DMS153 treated with DMSO at 0.1 percent for 48 hours (cell line): ENCODE results near the gene ABCC4.
A peak's percentile ranks its signal among the peaks of the same experiment; 100 is the strongest.

Experiments
- DNase-seq: peaks from one replicate; lab custom pipeline; 2025; ENCODE audit not compliant: unreplicated experiment; lab: John Stamatoyannopoulos, UW

ABCC4 gene

GRCh38 chr13:95301183-95301967 is at the start of gene ABCC4:
ABCC4 (minus strand) TSS chr13:95301451; CDS start chr13:95301314, 137 bp downstream.
- DNase-seq = peak; percentile 65

- no peak for DNase-seq
These were observed 48.0 kb upstream of the ABCC4 start for GRCh38 chr13:95349267-95349666.

GRCh38 chr13:95343944-95344343 is 42.7 kb upstream of the ABCC4 start:
- no peak for DNase-seq

GRCh38 chr13:95341441-95341840 is 40.2 kb upstream of the ABCC4 start:
- no peak for DNase-seq

GRCh38 chr13:95338905-95339304 is 37.7 kb upstream of the ABCC4 start:
- no peak for DNase-seq

- DNase-seq = no peak
These were observed 36.3 kb upstream of the ABCC4 start for GRCh38 chr13:95337597-95337996.

GRCh38 chr13:95335667-95336066 is 34.4 kb upstream of the ABCC4 start:
- DNase-seq = no peak

GRCh38 chr13:95328386-95328785 is 27.1 kb upstream of the ABCC4 start:
- DNase-seq = no peak

- no peak for DNase-seq
These were observed 25.9 kb upstream of the ABCC4 start for GRCh38 chr13:95327190-95327589.

- DNase-seq = no peak
These were observed 25.4 kb upstream of the ABCC4 start for GRCh38 chr13:95326695-95327094.

GRCh38 chr13:95325485-95325884 is 24.2 kb upstream of the ABCC4 start:
- DNase-seq = no peak

- no peak for DNase-seq
These were observed 22.8 kb upstream of the ABCC4 start for GRCh38 chr13:95323930-95324662.

GRCh38 chr13:95319551-95320274 is 18.5 kb upstream of the ABCC4 start:
- DNase-seq = no peak

- DNase-seq = no peak
These were observed 16.1 kb upstream of the ABCC4 start for GRCh38 chr13:95317039-95317989.

GRCh38 chr13:95315752-95316151 is 14.5 kb upstream of the ABCC4 start:
- no peak for DNase-seq

- no peak for DNase-seq
These were observed 6.3 kb upstream of the ABCC4 start for GRCh38 chr13:95307507-95307906.

- DNase-seq = no peak
These were observed 3.2 kb upstream of the ABCC4 start for GRCh38 chr13:95304453-95304852.

GRCh38 chr13:95301968-95302393 is 730 bp upstream of the ABCC4 start:
- no peak for DNase-seq

- no peak for DNase-seq
These were observed 547 bp downstream of the ABCC4 start for GRCh38 chr13:95300625-95301182.

GRCh38 chr13:95298971-95299621 is 2.2 kb downstream of the ABCC4 start:
- no peak for DNase-seq
